ENCODE measurements around the gene ANAPC2. TPM values are rescaled to one million over a fixed set of nuclear protein-coding genes. Genes with fewer than 3 reads are reported as not detected.

Gene ANAPC2
- total and polyA plus RNA-seq, 4 donors = 9.3 to 32.6 (median 19.6) TPM

DNA sequence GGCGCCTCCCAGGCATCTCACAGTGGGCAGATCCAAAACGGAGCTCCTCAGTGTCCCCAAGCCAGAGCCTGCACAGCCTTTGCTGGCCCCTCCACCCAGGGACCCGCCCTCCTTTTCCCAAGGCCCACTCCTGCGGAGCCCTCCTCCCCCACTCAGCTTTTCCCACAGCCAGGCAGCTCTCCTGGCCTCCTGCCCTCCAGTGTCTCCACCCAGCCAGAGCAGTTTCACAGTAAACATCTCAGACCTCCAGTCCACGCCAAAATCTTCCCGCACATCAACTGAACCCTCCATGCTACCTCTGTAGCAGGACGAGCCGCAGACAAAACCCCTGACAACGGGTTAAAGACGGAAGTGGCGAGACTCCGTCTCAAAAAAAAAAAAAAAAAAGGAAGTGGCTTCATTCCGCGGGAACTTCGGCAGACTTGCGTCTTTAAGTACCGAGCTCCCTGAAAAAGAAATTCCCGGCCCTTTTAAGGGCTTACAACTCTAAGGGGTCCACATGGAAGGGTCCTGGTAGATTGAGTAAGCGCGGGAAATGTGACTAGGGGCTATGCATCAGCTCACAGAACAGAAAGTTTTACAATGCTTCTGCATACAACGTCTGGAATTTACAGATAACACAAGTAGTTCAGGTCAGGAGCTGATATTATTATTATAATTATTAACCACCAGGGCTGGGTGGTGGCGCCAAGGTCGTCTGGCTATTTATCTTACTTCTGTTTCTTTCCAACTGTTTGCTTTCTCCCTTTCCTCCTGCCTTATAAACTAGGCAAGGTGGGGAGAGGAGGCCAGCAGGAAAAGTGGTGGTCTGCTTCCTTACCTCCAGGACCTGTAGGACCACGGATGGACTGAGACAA, 60.8 kb downstream of the ANAPC2 start:
- Histone ChIP-seq H3K27ac (ENCODE audit: low read depth in 1 of 2, low read length in 2 of 2) (peak overlapping the region in 1 of 2 donors; percentile 19), H3K27me3 (ENCODE audit: control insufficient read depth in 4 of 4, insufficient read depth in 4 of 4, low read length in 3 of 4) (no peaks in the 10 kb centered on the region), H3K4me3 (ENCODE audit: low read depth in 1 of 3, low read length in 3 of 3) (peak overlapping the region in 1 of 3 donors; percentile 14), H3K9me3 (ENCODE audit: control insufficient read depth in 4 of 4, low read length in 3 of 4) (peaks cover 0 to 1% (median 0%) of the 10 kb centered on the region in 4 donors), H3K36me3 (ENCODE audit: control insufficient read depth in 4 of 4, insufficient read depth in 3 of 4, low read depth in 1 of 4, low read length in 3 of 4) (no peaks in the 10 kb centered on the region), H3K9ac (ENCODE audit: low read depth in 1 of 2, low read length in 2 of 2) (peak overlapping the region in 1 of 2 donors; percentile 37), H3K4me1 (ENCODE audit: control insufficient read depth in 4 of 4, insufficient read depth in 4 of 4, low read length in 3 of 4) (peaks cover 6 to 28% (median 17%) of the 10 kb centered on the region in 4 donors)
- TF ChIP-seq, protein P1, sequence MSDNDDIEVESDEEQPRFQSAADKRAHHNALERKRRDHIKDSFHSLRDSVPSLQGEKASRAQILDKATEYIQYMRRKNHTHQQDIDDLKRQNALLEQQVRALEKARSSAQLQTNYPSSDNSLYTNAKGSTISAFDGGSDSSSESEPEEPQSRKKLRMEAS (IDR thresholded peaks at IDR 0.05) = no peak
- TF ChIP-seq GABPA (IDR thresholded peaks at IDR 0.05 in 1 of 2, conservative IDR thresholded peaks at IDR 0.05 in 1 of 2) = peak; percentile 16 to 22
- DNase-seq (ENCODE audit: low spot score) = peak; percentile 62
- WGBS = 29% methylated on average over 24 of the region's 24 CpGs

DNA sequence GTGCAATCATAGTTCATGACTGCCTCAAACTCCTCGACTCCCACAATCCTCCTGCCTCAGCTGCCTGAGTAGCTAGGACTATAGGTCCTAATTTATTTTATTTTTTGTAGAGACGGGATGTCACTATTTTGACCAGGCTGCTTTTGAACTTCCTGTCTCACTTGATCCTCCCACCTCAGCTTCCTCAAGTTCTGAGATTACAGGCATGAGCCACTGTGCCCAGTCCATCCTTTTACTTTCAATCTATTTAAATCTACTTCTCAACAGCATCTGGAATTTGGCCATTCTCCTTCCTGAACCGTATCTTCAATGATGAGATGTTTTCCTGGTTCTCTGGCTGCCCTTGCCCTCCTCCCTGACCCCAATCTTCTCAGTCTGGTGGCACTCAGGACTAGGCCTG, 61.6 kb downstream of the ANAPC2 start:
- Histone ChIP-seq H3K9me3 (ENCODE audit: control insufficient read depth in 4 of 4, low read length in 3 of 4) (no peaks in the 10 kb centered on the region), H3K27ac (ENCODE audit: low read depth in 1 of 2, low read length in 2 of 2) (peak overlapping the region in 1 of 2 donors; percentile 19), H3K36me3 (ENCODE audit: control insufficient read depth in 4 of 4, insufficient read depth in 3 of 4, low read depth in 1 of 4, low read length in 3 of 4) (no peaks in the 10 kb centered on the region), H3K9ac (ENCODE audit: low read depth in 1 of 2, low read length in 2 of 2) (no peak overlapping the region), H3K4me3 (ENCODE audit: low read depth in 1 of 3, low read length in 3 of 3) (no peak overlapping the region), H3K4me1 (ENCODE audit: control insufficient read depth in 4 of 4, insufficient read depth in 4 of 4, low read length in 3 of 4) (peaks cover 6 to 28% (median 17%) of the 10 kb centered on the region in 4 donors), H3K27me3 (ENCODE audit: control insufficient read depth in 4 of 4, insufficient read depth in 4 of 4, low read length in 3 of 4) (no peaks in the 10 kb centered on the region)
- WGBS = 47% methylated on average over 3 of the region's 3 CpGs
- TF ChIP-seq NR2F2 (IDR thresholded peaks at IDR 0.05) (no peak), YY1 (IDR thresholded peaks at IDR 0.05) (no peak), EGR1 (IDR thresholded peaks at IDR 0.05; ENCODE audit: low read depth in 2 of 2) (no peak), RXRA (IDR thresholded peaks at IDR 0.05) (no peak), TAF1 (conservative IDR thresholded peaks at IDR 0.05) (no peak), HNF4A (conservative IDR thresholded peaks at IDR 0.05) (no peak), RAD21 (IDR thresholded peaks at IDR 0.05) (no peak), FOXA2 (IDR thresholded peaks at IDR 0.05) (no peak), GABPA (IDR thresholded peaks at IDR 0.05 in 1 of 2, conservative IDR thresholded peaks at IDR 0.05 in 1 of 2) (no peak)
- TF ChIP-seq, protein P2, sequence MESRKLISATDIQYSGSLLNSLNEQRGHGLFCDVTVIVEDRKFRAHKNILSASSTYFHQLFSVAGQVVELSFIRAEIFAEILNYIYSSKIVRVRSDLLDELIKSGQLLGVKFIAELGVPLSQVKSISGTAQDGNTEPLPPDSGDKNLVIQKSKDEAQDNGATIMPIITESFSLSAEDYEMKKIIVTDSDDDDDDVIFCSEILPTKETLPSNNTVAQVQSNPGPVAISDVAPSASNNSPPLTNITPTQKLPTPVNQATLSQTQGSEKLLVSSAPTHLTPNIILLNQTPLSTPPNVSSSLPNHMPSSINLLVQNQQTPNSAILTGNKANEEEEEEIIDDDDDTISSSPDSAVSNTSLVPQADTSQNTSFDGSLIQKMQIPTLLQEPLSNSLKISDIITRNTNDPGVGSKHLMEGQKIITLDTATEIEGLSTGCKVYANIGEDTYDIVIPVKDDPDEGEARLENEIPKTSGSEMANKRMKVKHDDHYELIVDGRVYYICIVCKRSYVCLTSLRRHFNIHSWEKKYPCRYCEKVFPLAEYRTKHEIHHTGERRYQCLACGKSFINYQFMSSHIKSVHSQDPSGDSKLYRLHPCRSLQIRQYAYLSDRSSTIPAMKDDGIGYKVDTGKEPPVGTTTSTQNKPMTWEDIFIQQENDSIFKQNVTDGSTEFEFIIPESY (IDR thresholded peaks at IDR 0.05) = no peak
- TF ChIP-seq, protein P3, sequence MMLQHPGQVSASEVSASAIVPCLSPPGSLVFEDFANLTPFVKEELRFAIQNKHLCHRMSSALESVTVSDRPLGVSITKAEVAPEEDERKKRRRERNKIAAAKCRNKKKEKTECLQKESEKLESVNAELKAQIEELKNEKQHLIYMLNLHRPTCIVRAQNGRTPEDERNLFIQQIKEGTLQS (IDR thresholded peaks at IDR 0.05) = no peak
- TF ChIP-seq, protein P4, sequence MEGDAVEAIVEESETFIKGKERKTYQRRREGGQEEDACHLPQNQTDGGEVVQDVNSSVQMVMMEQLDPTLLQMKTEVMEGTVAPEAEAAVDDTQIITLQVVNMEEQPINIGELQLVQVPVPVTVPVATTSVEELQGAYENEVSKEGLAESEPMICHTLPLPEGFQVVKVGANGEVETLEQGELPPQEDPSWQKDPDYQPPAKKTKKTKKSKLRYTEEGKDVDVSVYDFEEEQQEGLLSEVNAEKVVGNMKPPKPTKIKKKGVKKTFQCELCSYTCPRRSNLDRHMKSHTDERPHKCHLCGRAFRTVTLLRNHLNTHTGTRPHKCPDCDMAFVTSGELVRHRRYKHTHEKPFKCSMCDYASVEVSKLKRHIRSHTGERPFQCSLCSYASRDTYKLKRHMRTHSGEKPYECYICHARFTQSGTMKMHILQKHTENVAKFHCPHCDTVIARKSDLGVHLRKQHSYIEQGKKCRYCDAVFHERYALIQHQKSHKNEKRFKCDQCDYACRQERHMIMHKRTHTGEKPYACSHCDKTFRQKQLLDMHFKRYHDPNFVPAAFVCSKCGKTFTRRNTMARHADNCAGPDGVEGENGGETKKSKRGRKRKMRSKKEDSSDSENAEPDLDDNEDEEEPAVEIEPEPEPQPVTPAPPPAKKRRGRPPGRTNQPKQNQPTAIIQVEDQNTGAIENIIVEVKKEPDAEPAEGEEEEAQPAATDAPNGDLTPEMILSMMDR (IDR thresholded peaks at IDR 0.05; ENCODE audit: low read depth, low read length, missing input control) = no peak
- TF ChIP-seq, protein P1 (IDR thresholded peaks at IDR 0.05) = no peak
- no peak for DNase-seq (ENCODE audit: low spot score)

Small RNAs within 50 kb of the gene (small RNA-seq; reads per million reads assigned to genes)
- not detected for gene MIR3621

Other genes with a start within 250 kb of the ANAPC2 start
Only the 30 nearest of the 33 such genes appear.
- gene PTGDS, start 211.1 kb downstream of the ANAPC2 start, total RNA-seq = 1 to 10 TPM in 1 of 2 donors, under 1 TPM in 1; 0.23 to 5.4 TPM
- 10 to 100 TPM in 1 of 2 donors, 1 to 10 TPM in 1; 7.4 to 15.2 TPM for gene PTGDS, start 211.1 kb downstream of the ANAPC2 start, polyA plus RNA-seq
- under 1 TPM in 1 of 2 donors, not detected in 1; 0.08 TPM for gene LCNL1, start 205.6 kb downstream of the ANAPC2 start, total RNA-seq
- gene LCNL1, start 205.6 kb downstream of the ANAPC2 start, polyA plus RNA-seq = under 1 TPM in 1 of 2 donors, not detected in 1; 0.01 TPM
- 1 to 10 TPM; 7.3 to 9.0 TPM for gene PAXX, start 196.1 kb downstream of the ANAPC2 start, total RNA-seq
- 10 to 100 TPM; 29.4 to 34.1 TPM for gene PAXX, start 196.1 kb downstream of the ANAPC2 start, polyA plus RNA-seq
- under 1 TPM; 0.33 to 0.42 TPM for gene CLIC3, start 192.0 kb downstream of the ANAPC2 start, total RNA-seq
- under 1 TPM; 0.38 to 0.83 TPM for gene CLIC3, start 192.0 kb downstream of the ANAPC2 start, polyA plus RNA-seq
- 10 to 100 TPM in 1 of 2 donors, 1 to 10 TPM in 1; 2.9 to 15.2 TPM for gene ABCA2, start 160.3 kb downstream of the ANAPC2 start, total RNA-seq
- 10 to 100 TPM in 1 of 2 donors, 1 to 10 TPM in 1; 9.5 to 15.1 TPM for gene ABCA2, start 160.3 kb downstream of the ANAPC2 start, polyA plus RNA-seq
- gene FUT7, start 156.5 kb downstream of the ANAPC2 start, total RNA-seq = under 1 TPM; 0.37 to 0.67 TPM
- under 1 TPM in 1 of 2 donors, not detected in 1; 0.14 TPM for gene FUT7, start 156.5 kb downstream of the ANAPC2 start, polyA plus RNA-seq
- 1 to 10 TPM; 2.7 to 5.6 TPM for gene NPDC1, start 142.4 kb downstream of the ANAPC2 start, total RNA-seq
- 10 to 100 TPM in 1 of 2 donors, 1 to 10 TPM in 1; 9.0 to 14.5 TPM for gene NPDC1, start 142.4 kb downstream of the ANAPC2 start, polyA plus RNA-seq
- under 1 TPM; 0.09 to 0.25 TPM for gene ENTPD2, start 134.5 kb downstream of the ANAPC2 start, total RNA-seq
- gene ENTPD2, start 134.5 kb downstream of the ANAPC2 start, polyA plus RNA-seq = under 1 TPM; 0.17 to 0.40 TPM
- 1 to 10 TPM in 1 of 2 donors, under 1 TPM in 1; 0.08 to 1.8 TPM for gene SAPCD2, start 118.0 kb downstream of the ANAPC2 start, total RNA-seq
- under 1 TPM; 0.06 to 0.38 TPM for gene SAPCD2, start 118.0 kb downstream of the ANAPC2 start, polyA plus RNA-seq
- 1 to 10 TPM; 1.8 to 2.3 TPM for gene UAP1L1, start 111.0 kb downstream of the ANAPC2 start, total RNA-seq
- gene UAP1L1, start 111.0 kb downstream of the ANAPC2 start, polyA plus RNA-seq = 1 to 10 TPM in 1 of 2 donors, under 1 TPM in 1; 0.35 to 1.6 TPM
- gene MAN1B1, start 101.6 kb downstream of the ANAPC2 start, total RNA-seq = 10 to 100 TPM; 19.9 to 31.8 TPM
- 10 to 100 TPM; 23.2 to 29.7 TPM for gene MAN1B1, start 101.6 kb downstream of the ANAPC2 start, polyA plus RNA-seq
- 10 to 100 TPM; 25.0 to 38.8 TPM for gene DPP7, start 73.8 kb downstream of the ANAPC2 start, total RNA-seq
- 10 to 100 TPM; 62.6 to 71.1 TPM for gene DPP7, start 73.8 kb downstream of the ANAPC2 start, polyA plus RNA-seq
- not detected for gene GRIN1, start 49.4 kb downstream of the ANAPC2 start, total RNA-seq
- gene GRIN1, start 49.4 kb downstream of the ANAPC2 start, polyA plus RNA-seq = under 1 TPM in 1 of 2 donors, not detected in 1; 0.05 TPM
- under 1 TPM in 1 of 2 donors, not detected in 1; 0.17 TPM for gene LRRC26, start 18.5 kb downstream of the ANAPC2 start, total RNA-seq
- under 1 TPM in 1 of 2 donors, not detected in 1; 0.09 TPM for gene LRRC26, start 18.5 kb downstream of the ANAPC2 start, polyA plus RNA-seq
- not detected for gene TMEM210, start 16.5 kb downstream of the ANAPC2 start, total RNA-seq
- not detected for gene TMEM210, start 16.5 kb downstream of the ANAPC2 start, polyA plus RNA-seq
- gene SSNA1, start 116 bp upstream of the ANAPC2 start, total RNA-seq = 10 to 100 TPM; 29.8 to 37.5 TPM
- gene SSNA1, start 116 bp upstream of the ANAPC2 start, polyA plus RNA-seq = 10 to 100 TPM; 43.1 to 44.2 TPM
- gene TPRN, start 12.2 kb upstream of the ANAPC2 start, total RNA-seq = 10 to 100 TPM in 1 of 2 donors, 1 to 10 TPM in 1; 5.4 to 15.8 TPM
- 10 to 100 TPM in 1 of 2 donors, 1 to 10 TPM in 1; 6.5 to 20.1 TPM for gene TPRN, start 12.2 kb upstream of the ANAPC2 start, polyA plus RNA-seq
- gene TMEM203, start 17.1 kb upstream of the ANAPC2 start, total RNA-seq = 10 to 100 TPM; 19.9 to 21.5 TPM
- gene TMEM203, start 17.1 kb upstream of the ANAPC2 start, polyA plus RNA-seq = 10 to 100 TPM; 21.4 to 27.5 TPM
- 1 to 10 TPM; 2.9 to 4.7 TPM for gene NDOR1, start 17.1 kb upstream of the ANAPC2 start, total RNA-seq
- gene NDOR1, start 17.1 kb upstream of the ANAPC2 start, polyA plus RNA-seq = 1 to 10 TPM; 2.5 to 3.5 TPM
- gene RNF208, start 33.7 kb upstream of the ANAPC2 start, total RNA-seq = under 1 TPM; 0.28 to 0.59 TPM
- gene RNF208, start 33.7 kb upstream of the ANAPC2 start, polyA plus RNA-seq = 1 to 10 TPM; 4.6 to 7.1 TPM
- under 1 TPM; 0.14 to 0.25 TPM for gene CYSRT1, start 36.6 kb upstream of the ANAPC2 start, total RNA-seq
- under 1 TPM; 0.15 to 0.50 TPM for gene CYSRT1, start 36.6 kb upstream of the ANAPC2 start, polyA plus RNA-seq
- gene RNF224, start 38.9 kb upstream of the ANAPC2 start, total RNA-seq = not detected
- not detected for gene RNF224, start 38.9 kb upstream of the ANAPC2 start, polyA plus RNA-seq
- gene SLC34A3, start 42.3 kb upstream of the ANAPC2 start, total RNA-seq = not detected
- not detected for gene SLC34A3, start 42.3 kb upstream of the ANAPC2 start, polyA plus RNA-seq
- gene TUBB4B, start 52.7 kb upstream of the ANAPC2 start, total RNA-seq = 100 to 1,000 TPM; 179 to 191 TPM
- gene TUBB4B, start 52.7 kb upstream of the ANAPC2 start, polyA plus RNA-seq = 100 to 1,000 TPM; 173 to 199 TPM
- not detected for gene STPG3, start 62.7 kb upstream of the ANAPC2 start, total RNA-seq
- not detected for gene STPG3, start 62.7 kb upstream of the ANAPC2 start, polyA plus RNA-seq
- gene NELFB, start 66.8 kb upstream of the ANAPC2 start, total RNA-seq = 10 to 100 TPM; 16.5 to 19.7 TPM
- 10 to 100 TPM in 1 of 2 donors, 1 to 10 TPM in 1; 4.7 to 24.6 TPM for gene NELFB, start 66.8 kb upstream of the ANAPC2 start, polyA plus RNA-seq
- 1 to 10 TPM; 5.0 to 5.1 TPM for gene TOR4A, start 89.2 kb upstream of the ANAPC2 start, total RNA-seq
- 1 to 10 TPM in 1 of 2 donors, under 1 TPM in 1; 0.35 to 3.6 TPM for gene TOR4A, start 89.2 kb upstream of the ANAPC2 start, polyA plus RNA-seq
- gene NRARP, start 113.7 kb upstream of the ANAPC2 start, total RNA-seq = 1 to 10 TPM in 1 of 2 donors, under 1 TPM in 1; 0.93 to 1.3 TPM
- under 1 TPM in 1 of 2 donors, not detected in 1; 0.48 TPM for gene NRARP, start 113.7 kb upstream of the ANAPC2 start, polyA plus RNA-seq
- gene EXD3, start 234.6 kb upstream of the ANAPC2 start, total RNA-seq = 1 to 10 TPM; 2.5 to 6.7 TPM
- gene EXD3, start 234.6 kb upstream of the ANAPC2 start, polyA plus RNA-seq = 1 to 10 TPM; 3.6 to 3.7 TPM
- 1 to 10 TPM; 1.3 to 2.4 TPM for gene NOXA1, start 234.8 kb upstream of the ANAPC2 start, total RNA-seq
- 1 to 10 TPM; 2.4 to 3.6 TPM for gene NOXA1, start 234.8 kb upstream of the ANAPC2 start, polyA plus RNA-seq